ENCODE measurements around the gene RSPH1. TPM values are rescaled to one million over a fixed set of nuclear protein-coding genes. Genes with fewer than 3 reads are reported as not detected.

RSPH1 gene
- total RNA-seq, 4 donors from 2014 or later, result 0.80 to 10.0 (median 8.0) TPM

DNA sequence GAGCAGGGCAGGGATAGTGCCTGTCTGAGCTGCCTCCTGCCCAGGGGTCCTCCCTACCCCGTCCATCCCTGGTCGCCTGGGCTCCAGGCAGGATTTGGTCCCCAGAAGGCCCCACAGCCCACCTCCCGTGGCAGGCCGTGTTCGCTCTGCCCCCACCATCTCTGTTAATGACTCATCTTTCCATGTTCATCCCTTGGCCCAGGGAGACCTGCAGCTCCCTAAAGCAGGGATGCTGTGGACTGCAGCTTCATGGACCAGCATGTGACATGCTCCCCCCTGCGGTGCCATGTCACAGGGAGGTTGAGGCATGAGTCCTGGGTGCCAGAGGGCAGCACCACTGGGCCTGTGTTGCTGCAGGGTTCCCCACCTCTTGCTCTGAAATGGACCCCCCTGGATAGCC is 65.5 kb downstream of the RSPH1 start:
- intact Hi-C loops (cut with DNase I; ENCODE audit: low total_unique reads) (no loop called here), in situ Hi-C loops (cut with MboI; ENCODE audit: low pct_ligation_motif_present in 1 of 4, low pct_unique_long_range_greater_than_20kb in 1 of 4, low sequenced_read_pairs in 3 of 4) (no loop called here)
- TF ChIP-seq POLR2AphosphoS5 (IDR thresholded peaks at IDR 0.05) (no peak), POLR2A (IDR thresholded peaks at IDR 0.05) (no peak)
- no peak overlapping the region for H3K4me3 ChIP-seq
- H3K36me3 ChIP-seq, result no peaks in the 10 kb centered on the region
- WGBS, 2 donors (ENCODE audit: low coverage in 1 of 2), result 87% methylated on average over 6 of the region's 6 CpGs; no CpG with 5 or more reads in 1 of the 2 donors
- H3K27me3 ChIP-seq, result no peaks in the 10 kb centered on the region
- no peak overlapping the region for H3K27ac ChIP-seq
- no peaks in the 10 kb centered on the region for H3K9me3 ChIP-seq
- DNase-seq, result no peak
- peaks cover 0 to 4% (median 0%) of the 10 kb centered on the region in 4 donors for H3K4me1 ChIP-seq

DNA sequence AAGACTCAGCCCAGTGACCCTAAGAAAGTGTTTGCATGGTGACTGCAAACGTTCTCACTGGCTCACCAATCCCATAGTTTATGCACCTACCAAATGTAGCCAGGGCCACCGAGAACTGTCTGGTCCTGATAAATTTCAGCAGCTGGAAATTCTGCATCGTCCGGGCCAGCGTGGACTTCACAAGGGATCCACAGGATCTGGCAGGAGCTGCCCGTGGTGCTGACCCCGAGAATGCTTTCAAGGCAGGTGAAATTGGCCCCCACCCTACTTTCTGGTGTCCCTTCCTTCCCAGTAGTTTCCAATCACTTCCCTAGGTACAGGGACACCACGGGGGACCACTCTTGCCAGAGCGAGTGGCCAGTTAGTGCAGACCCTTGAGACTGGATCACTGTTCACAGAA is 66.2 kb downstream of the RSPH1 start:
- no peaks in the 10 kb centered on the region for H3K36me3 ChIP-seq
- no peak overlapping the region for H3K27ac ChIP-seq
- H3K4me3 ChIP-seq, result no peak overlapping the region
- no peak for DNase-seq
- H3K4me1 ChIP-seq, result peaks cover 0 to 4% (median 0%) of the 10 kb centered on the region in 4 donors
- in situ Hi-C loops (cut with MboI; ENCODE audit: low pct_ligation_motif_present in 1 of 4, low pct_unique_long_range_greater_than_20kb in 1 of 4, low sequenced_read_pairs in 3 of 4) (no loop called here), intact Hi-C loops (cut with DNase I; ENCODE audit: low total_unique reads) (no loop called here)
- TF ChIP-seq POLR2A (IDR thresholded peaks at IDR 0.05) (no peak), EP300 (IDR thresholded peaks at IDR 0.05; ENCODE audit: low read depth) (no peak), POLR2AphosphoS5 (IDR thresholded peaks at IDR 0.05) (no peak)
- TF ChIP-seq, protein P1, sequence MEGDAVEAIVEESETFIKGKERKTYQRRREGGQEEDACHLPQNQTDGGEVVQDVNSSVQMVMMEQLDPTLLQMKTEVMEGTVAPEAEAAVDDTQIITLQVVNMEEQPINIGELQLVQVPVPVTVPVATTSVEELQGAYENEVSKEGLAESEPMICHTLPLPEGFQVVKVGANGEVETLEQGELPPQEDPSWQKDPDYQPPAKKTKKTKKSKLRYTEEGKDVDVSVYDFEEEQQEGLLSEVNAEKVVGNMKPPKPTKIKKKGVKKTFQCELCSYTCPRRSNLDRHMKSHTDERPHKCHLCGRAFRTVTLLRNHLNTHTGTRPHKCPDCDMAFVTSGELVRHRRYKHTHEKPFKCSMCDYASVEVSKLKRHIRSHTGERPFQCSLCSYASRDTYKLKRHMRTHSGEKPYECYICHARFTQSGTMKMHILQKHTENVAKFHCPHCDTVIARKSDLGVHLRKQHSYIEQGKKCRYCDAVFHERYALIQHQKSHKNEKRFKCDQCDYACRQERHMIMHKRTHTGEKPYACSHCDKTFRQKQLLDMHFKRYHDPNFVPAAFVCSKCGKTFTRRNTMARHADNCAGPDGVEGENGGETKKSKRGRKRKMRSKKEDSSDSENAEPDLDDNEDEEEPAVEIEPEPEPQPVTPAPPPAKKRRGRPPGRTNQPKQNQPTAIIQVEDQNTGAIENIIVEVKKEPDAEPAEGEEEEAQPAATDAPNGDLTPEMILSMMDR (IDR thresholded peaks at IDR 0.05), result no peak
- peaks cover 1% of the 10 kb centered on the region for H3K27me3 ChIP-seq
- WGBS, 2 donors (ENCODE audit: low coverage in 1 of 2), result 57% methylated on average over 9 of the region's 9 CpGs; no CpG with 5 or more reads in 1 of the 2 donors
- no peaks in the 10 kb centered on the region for H3K9me3 ChIP-seq

DNA sequence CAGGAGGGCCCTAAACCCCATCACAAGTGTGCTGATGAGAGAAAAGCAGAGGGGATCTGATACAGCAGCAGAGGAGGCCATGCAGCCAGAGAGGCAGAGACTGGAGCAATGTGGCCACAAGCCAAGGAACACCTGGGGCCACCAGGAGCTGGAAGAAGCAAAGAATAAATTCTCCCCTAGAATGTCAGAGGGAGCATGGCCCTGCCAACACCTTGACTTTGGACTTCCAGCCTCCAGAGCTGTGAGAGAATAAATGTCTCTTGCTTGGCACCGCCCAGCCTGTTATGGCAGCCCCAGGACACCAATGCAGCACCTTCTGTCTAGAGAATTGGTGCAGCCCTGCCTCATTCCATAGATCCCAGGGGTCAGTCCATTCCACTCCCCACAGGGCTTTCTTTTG is 67.0 kb downstream of the RSPH1 start:
- WGBS, 2 donors (ENCODE audit: low coverage in 1 of 2), result 90% methylated on average over 1 of the region's 1 CpG; no CpG with 5 or more reads in 1 of the 2 donors
- Histone ChIP-seq H3K36me3 (no peaks in the 10 kb centered on the region), H3K4me3 (no peak overlapping the region), H3K27ac (no peak overlapping the region), H3K27me3 (peaks cover 4% of the 10 kb centered on the region), H3K4me1 (peaks cover 0 to 4% (median 0%) of the 10 kb centered on the region in 4 donors), H3K9me3 (no peaks in the 10 kb centered on the region)
- intact Hi-C loops (cut with DNase I; ENCODE audit: low total_unique reads) (no loop called here), in situ Hi-C loops (cut with MboI; ENCODE audit: low pct_ligation_motif_present in 1 of 4, low pct_unique_long_range_greater_than_20kb in 1 of 4, low sequenced_read_pairs in 3 of 4) (no loop called here)
- no peak for DNase-seq
- TF ChIP-seq, protein P1 (IDR thresholded peaks at IDR 0.05), result no peak
- TF ChIP-seq EP300 (IDR thresholded peaks at IDR 0.05; ENCODE audit: low read depth), result no peak
- TF ChIP-seq POLR2A (IDR thresholded peaks at IDR 0.05), result no peak
- TF ChIP-seq POLR2AphosphoS5 (IDR thresholded peaks at IDR 0.05), result no peak

DNA sequence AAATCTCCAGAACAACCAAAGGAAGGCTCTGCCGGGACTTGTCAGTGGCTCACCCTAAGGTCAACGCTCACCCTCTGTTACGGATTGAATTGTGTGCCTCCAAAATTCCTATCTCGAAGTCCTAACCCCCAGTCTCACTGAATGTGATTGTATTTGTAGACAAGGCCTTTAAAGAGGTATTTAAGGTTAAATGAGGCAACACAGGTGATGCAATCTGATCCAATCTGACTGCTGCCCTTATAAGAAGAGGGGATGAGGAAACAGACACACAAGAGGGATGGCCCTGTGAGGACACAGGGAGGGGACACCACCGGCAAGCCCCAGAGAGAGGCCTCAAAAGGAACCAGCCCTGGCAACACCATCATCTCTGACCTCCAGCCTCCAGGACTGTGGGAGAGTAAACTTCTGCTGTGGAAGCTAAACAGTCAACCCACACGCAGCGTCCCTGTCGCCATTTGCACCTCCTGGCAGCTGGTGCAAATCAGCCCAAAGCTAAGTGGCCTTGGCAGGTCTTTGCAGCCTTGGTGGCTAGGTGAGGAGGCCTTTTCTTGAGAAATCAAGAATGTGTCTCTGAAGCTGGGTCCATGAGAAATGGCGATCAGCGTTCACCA is 68.1 kb downstream of the RSPH1 start:
- in situ Hi-C loops (cut with MboI; ENCODE audit: low pct_ligation_motif_present in 1 of 4, low pct_unique_long_range_greater_than_20kb in 1 of 4, low sequenced_read_pairs in 3 of 4), result no loop called here
- Histone ChIP-seq H3K4me3 (no peak overlapping the region), H3K27me3 (peaks cover 4% of the 10 kb centered on the region), H3K27ac (no peak overlapping the region), H3K4me1 (peaks cover 0 to 4% (median 0%) of the 10 kb centered on the region in 4 donors), H3K36me3 (no peaks in the 10 kb centered on the region), H3K9me3 (no peaks in the 10 kb centered on the region)
- intact Hi-C loops (cut with DNase I; ENCODE audit: low total_unique reads), result no loop called here
- WGBS, 2 donors (ENCODE audit: low coverage in 1 of 2), result 53 to 76% methylated on average over 2 to 10 of the region's 10 CpGs
- DNase-seq, result no peak
- no peak for TF ChIP-seq EP300 (IDR thresholded peaks at IDR 0.05; ENCODE audit: low read depth)
- TF ChIP-seq POLR2A (IDR thresholded peaks at IDR 0.05), result no peak
- TF ChIP-seq, protein P1 (IDR thresholded peaks at IDR 0.05), result no peak

Measured in transverse colon (tissue), 4 donors.